ENCODE results near the gene TRIO.

Gene TRIO

GRCh38 chr5:14171046-14171445 is 27.9 kb downstream of the TRIO start:
- DNase-seq, result no peak

- DNase-seq, result no peak
These were observed 28.5 kb downstream of the TRIO start for GRCh38 chr5:14171621-14172020.

GRCh38 chr5:14172149-14172795 is 29.1 kb downstream of the TRIO start:
- no peak for DNase-seq

GRCh38 chr5:14173377-14174229 is 30.5 kb downstream of the TRIO start:
- no peak for DNase-seq

GRCh38 chr5:14174230-14174636 is 31.1 kb downstream of the TRIO start:
- DNase-seq, result no peak

- no peak for DNase-seq
These were observed 32.2 kb downstream of the TRIO start for GRCh38 chr5:14175381-14175780.

GRCh38 chr5:14176888-14177287 is 33.7 kb downstream of the TRIO start:
- no peak for DNase-seq

- no peak for DNase-seq
These were observed 34.5 kb downstream of the TRIO start for GRCh38 chr5:14177634-14178033.

GRCh38 chr5:14178091-14178490 is 34.9 kb downstream of the TRIO start:
- no peak for DNase-seq

GRCh38 chr5:14178671-14179211 is 35.6 kb downstream of the TRIO start:
- DNase-seq, result no peak

- DNase-seq, result no peak
These were observed 36.3 kb downstream of the TRIO start for GRCh38 chr5:14179446-14179845.

- DNase-seq, result no peak
These were observed 37.3 kb downstream of the TRIO start for GRCh38 chr5:14180437-14180836.

GRCh38 chr5:14181299-14181968 is 38.3 kb downstream of the TRIO start:
- DNase-seq, result no peak

GRCh38 chr5:14182761-14183160 is 39.6 kb downstream of the TRIO start:
- DNase-seq, result no peak

GRCh38 chr5:14183187-14183939 is 40.2 kb downstream of the TRIO start:
- DNase-seq, result no peak

- DNase-seq, result no peak
These were observed 40.9 kb downstream of the TRIO start for GRCh38 chr5:14184082-14184481.

- no peak for DNase-seq
These were observed 41.6 kb downstream of the TRIO start for GRCh38 chr5:14184725-14185124.

GRCh38 chr5:14185326-14186058 is 42.4 kb downstream of the TRIO start:
- DNase-seq, result no peak

GRCh38 chr5:14186059-14186830 is 43.1 kb downstream of the TRIO start:
- no peak for DNase-seq

GRCh38 chr5:14187157-14187556 is 44.0 kb downstream of the TRIO start:
- no peak for DNase-seq

- DNase-seq, result no peak
These were observed 44.5 kb downstream of the TRIO start for GRCh38 chr5:14187660-14188059.
